HG02798 (cell line): ENCODE data around the gene STIM1.
A peak's percentile ranks its signal among the peaks of the same experiment; 100 is the strongest.
"Not testable (repeated sequence)": the region's sequence is repeated elsewhere in the genome, so short reads cannot be mapped to it uniquely, and the experiment has no call there.

ENCODE experiments used
- ATAC-seq: cut with Tn5 transposase; IDR thresholded peaks from one replicate; pipeline ENCODE4 v1.9.1; 2021; ENCODE audit warnings: mild to moderate bottlenecking; ENCODE audit not compliant: unreplicated experiment, poor library complexity

Gene STIM1

GRCh38 chr11:3849297-3849874 is 6.1 kb upstream of the STIM1 start:
- ATAC-seq: peak; percentile 55

GRCh38 chr11:3853545-3853842 is 2.0 kb upstream of the STIM1 start:
- no peak for ATAC-seq

- peak; percentile 27 for ATAC-seq
These were observed 1.4 kb upstream of the STIM1 start for GRCh38 chr11:3853899-3854659.

DNA sequence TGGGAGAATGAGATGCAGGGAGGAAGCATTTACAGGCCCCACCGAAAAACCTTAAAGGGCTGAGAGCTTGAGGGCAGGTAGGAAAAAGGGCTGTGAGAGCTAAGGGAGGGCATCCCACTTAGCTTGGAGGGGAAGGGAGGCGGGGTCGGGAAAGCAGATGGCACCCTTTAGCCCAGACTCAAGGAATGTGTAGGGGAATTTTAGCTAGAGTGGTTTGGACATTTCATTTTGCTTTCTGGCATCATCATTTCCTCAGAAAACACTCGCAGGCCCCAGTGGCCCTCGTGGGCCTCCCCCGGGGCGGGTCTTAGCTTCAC is 846 bp upstream of the STIM1 start:
- ATAC-seq: no peak

DNA sequence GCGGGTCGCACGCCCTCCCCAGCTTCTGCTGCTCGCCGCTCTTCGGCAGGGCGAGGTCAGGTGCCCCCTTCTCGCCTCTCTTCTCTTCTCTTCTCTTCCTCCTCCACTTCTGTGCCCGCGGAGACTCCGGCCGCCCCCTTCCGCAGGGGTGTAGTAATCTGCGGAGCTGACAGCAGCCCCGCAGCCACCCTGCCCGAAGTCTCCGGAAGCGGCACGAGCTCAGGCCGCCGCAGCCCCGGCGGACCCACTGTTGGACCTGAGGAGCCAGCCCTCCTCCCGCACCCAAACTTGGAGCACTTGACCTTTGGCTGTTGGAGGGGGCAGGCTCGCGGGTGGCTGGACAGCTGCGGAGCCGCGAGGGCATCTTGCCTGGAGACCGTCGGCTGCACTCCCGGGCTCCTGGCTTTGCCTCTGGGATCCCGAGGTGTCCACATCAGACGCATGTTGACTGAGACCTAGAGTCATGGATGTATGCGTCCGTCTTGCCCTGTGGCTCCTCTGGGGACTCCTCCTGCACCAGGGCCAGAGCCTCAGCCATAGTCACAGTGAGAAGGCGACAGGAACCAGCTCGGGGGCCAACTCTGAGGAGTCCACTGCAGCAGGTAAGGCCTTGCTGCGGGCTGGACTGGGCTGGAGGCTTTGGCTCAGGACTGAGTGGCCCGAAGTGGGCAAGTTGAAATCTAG is 486 bp downstream of the STIM1 start:
- ATAC-seq: peak; percentile 14

DNA sequence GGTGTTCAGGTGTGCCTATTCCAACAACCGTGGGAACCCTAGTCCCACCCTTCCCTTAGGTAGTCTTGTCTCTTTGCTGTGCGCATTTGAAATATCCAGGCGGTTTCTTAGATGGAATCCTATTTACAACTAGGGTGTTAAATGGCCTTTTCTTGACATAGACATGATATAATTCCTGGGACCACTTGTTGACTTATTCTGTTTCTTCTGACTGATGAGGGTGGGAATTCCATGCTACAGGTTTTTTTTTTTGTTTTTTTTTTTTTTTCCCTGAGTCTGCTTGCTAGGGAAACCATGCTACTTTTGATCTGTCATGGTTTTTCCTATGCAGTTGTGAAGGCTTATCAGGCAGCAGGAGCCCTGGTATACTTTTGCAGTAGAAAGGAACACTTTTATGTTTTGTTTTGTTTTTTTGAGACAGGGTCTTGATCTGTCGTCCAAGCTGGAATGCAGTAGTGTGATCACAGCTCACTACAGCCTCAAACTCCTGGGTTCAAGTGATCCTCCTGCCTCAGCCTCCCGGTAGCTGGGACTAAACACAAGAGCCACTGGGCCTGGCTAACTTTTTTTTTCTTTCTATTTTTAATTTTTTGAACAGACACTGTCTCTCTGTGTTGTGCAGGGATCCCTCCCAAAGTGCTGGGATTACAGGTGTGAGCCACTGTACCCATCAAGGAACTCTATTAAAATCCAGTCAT is 1.5 kb downstream of the STIM1 start:
- no peak for ATAC-seq

DNA sequence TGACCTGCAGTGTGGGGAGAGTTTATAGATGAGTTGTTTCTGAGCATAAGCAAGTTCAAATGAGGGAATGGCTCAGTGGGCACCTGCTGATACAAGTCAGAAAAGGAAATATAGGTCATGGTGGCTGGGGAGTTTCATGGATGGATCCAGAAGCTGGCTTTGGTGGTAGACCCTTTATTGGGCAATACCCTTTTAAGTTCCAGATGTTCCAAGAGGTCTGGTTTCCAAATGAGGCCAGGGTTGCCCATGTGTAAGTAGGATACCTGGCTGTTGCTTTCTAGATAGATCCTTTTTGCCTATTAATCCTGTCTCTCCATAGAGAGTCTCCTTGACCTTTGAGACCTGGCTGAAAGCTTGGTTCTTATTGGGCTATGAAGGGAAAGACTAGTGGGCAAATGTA is 2.2 kb downstream of the STIM1 start:
- ATAC-seq: no peak

GRCh38 chr11:3859373-3859881 is 4.0 kb downstream of the STIM1 start:
- peak; percentile 36 for ATAC-seq

- no peak for ATAC-seq
These were observed 4.9 kb downstream of the STIM1 start for GRCh38 chr11:3860375-3860774.

- not testable (repeated sequence) for ATAC-seq
These were observed 5.5 kb downstream of the STIM1 start for GRCh38 chr11:3860898-3861393.

- ATAC-seq: no peak
These were observed 6.2 kb downstream of the STIM1 start for GRCh38 chr11:3861683-3862082.

GRCh38 chr11:3865388-3866193 is 10.1 kb downstream of the STIM1 start:
- ATAC-seq: no peak

DNA sequence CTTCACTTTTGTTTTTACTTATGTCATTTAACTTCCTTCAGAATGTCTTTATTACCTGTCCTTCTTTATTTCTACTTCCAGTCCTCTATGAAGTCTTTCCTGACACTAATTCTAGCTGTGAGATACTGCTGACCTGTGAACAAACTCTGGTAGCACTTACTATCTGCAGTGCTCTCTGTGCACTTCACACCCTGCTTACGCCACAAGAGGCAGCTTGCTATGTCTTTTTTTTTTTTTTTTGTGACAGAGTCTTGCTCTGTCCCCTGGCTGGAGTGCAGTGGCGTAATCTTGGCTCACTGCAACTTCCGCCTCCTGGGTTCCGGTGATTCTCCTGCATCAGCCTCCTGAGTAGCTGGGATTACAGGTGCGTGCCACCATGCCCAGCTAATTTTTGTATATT is 10.7 kb downstream of the STIM1 start:
- ATAC-seq: peak; percentile 43

GRCh38 chr11:3866836-3867208 is 11.4 kb downstream of the STIM1 start:
- no peak for ATAC-seq

- peak; percentile 62 for ATAC-seq
These were observed 12.0 kb downstream of the STIM1 start for GRCh38 chr11:3867209-3868091.

- ATAC-seq: no peak
These were observed 18.4 kb downstream of the STIM1 start for GRCh38 chr11:3873712-3874349.

- no peak for ATAC-seq
These were observed 21.1 kb downstream of the STIM1 start for GRCh38 chr11:3876613-3877012.

DNA sequence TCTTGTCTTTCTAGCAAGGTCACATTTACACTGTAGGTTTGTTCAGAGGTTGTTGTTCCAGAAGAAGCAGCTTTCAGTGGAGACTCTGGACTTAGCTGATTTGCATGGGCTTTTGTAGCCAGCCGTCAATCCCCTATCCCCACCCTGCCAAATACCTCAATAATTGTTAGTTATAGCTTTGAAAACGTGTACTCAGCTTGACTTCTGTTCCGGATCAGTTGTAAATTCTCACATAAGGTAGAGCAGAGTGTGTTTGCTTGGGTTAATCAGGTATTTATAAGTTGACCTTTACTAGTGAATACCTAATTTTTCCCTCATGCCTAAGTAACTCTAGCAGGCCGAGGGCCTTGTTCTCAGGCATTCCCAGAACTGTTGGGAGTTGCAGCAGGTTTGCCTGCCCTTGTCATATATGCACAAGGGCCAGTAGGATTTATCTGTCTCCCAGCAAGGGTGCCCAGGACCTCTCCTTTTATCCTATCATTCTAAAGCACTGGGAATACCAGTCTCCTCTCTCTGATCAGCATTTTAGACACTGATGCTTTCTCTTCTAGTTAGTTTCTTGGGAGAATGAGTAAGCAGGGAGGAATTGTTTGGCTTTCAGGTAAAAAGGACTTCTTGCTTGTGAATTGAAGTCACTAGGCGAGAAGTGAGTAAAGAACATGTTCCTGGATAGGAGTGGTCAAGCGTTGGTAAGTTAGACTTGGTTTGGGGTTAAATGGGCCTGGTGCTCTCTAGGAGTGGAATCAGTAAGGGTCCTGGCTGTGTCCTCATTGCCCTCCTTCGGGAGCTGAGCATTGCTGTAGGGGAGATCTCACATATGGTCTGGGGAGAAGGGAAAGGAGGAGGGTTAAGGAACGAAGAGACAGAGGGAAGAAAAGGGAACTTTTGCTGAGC is 22.1 kb downstream of the STIM1 start:
- ATAC-seq: no peak
